ENCODE results near the gene STX1B. TPM values are rescaled to one million over a fixed set of nuclear protein-coding genes. Genes with fewer than 3 reads are reported as not detected.
"Not testable (repeated sequence)": the region's sequence is repeated elsewhere in the genome, so short reads cannot be mapped to it uniquely, and the experiment has no call there.

The STX1B gene
- total and polyA plus RNA-seq, 4 donors: 0.13 to 2.2 (median 0.89) TPM

DNA sequence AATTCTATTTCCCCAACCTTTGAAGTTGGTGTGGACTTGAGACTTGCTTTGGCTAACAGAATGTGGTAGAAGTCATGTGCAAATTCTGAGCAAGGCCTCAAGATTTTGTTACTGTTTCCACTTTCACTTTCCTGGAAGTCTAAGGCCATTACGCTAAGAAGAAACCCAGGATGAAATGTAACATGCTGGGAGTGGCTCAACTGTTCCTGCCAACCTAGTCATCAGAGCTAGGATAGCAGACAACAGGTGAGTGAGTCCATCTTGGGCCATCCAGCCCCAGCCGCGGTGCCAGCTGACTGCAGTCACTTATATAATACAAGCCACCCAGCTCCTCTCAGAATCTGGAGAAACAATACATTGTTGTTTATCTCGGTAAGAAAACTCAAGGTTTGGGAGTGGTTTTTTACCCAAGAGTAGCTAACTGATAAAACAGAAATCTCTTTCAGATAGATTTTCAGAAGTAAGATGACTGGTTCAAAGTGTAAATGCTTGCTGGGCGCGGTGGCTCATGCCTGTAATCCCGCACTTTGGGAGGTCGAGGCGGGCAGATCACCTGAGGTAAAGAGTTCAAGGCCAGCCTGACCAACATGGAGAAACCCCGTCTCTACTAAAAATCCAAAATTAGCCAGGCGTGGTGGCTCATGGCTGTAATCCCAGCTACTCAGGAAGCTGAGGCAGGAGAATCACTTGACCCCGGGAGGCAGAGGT lies 12.3 kb upstream of the STX1B start:
- DNase-seq: no peak
- no peak for ATAC-seq (ENCODE audit: low FRiP score)
- Histone ChIP-seq H3K4me3 (ENCODE audit: low read length in 2 of 2) (no peak overlapping the region), H3K27me3 (ENCODE audit: control insufficient read depth in 1 of 2, insufficient read depth in 2 of 2, low read length in 1 of 2) (no peaks in the 10 kb centered on the region), H3K27ac (ENCODE audit: low read depth in 1 of 2, low read length in 2 of 2) (no peak overlapping the region), H3K9me3 (ENCODE audit: control insufficient read depth, low read length) (no peaks in the 10 kb centered on the region), H3K4me1 (ENCODE audit: control insufficient read depth in 1 of 2, insufficient read depth in 2 of 2, low read length in 2 of 2) (no peaks in the 10 kb centered on the region), H3K36me3 (ENCODE audit: control insufficient read depth in 1 of 2, insufficient read depth in 2 of 2, low read length in 1 of 2) (no peaks in the 10 kb centered on the region)
- WGBS, 2 donors: 85 to 89% methylated on average over 12 of the region's 12 CpGs
- intact Hi-C loops (cut with DNase I): no loop called here

DNA sequence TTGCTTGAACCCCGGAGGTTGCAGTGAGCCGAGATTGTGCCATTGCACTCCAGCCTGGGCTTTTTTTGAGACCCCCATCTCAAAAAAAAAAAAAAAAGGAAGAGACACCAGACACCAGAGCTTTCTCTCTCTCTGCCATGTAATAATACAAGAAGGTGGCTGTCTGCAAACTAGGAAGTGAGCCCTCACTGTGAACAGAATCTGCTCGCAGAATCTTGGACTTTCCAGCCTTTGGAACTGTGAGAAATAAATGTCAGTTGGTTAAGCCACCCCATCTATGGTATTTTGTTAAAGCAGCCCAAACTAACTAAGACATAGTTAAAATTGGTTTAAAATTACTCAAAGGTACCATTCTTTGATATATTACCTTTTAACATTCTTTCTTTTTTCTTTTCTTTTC lies 10.1 kb upstream of the STX1B start:
- H3K27me3 ChIP-seq (ENCODE audit: control insufficient read depth in 1 of 2, insufficient read depth in 2 of 2, low read length in 1 of 2): no peaks in the 10 kb centered on the region
- DNase-seq (no peak), ATAC-seq (ENCODE audit: low FRiP score) (no peak)
- no peak overlapping the region for H3K4me3 ChIP-seq (ENCODE audit: low read length in 2 of 2)
- H3K9me3 ChIP-seq (ENCODE audit: control insufficient read depth, low read length): no peaks in the 10 kb centered on the region
- H3K36me3 ChIP-seq (ENCODE audit: control insufficient read depth in 1 of 2, insufficient read depth in 2 of 2, low read length in 1 of 2): no peaks in the 10 kb centered on the region
- WGBS, 2 donors: 85 to 92% methylated on average over 3 of the region's 3 CpGs
- intact Hi-C loops (cut with DNase I): no loop called here
- no peaks in the 10 kb centered on the region for H3K4me1 ChIP-seq (ENCODE audit: control insufficient read depth in 1 of 2, insufficient read depth in 2 of 2, low read length in 2 of 2)
- no peak overlapping the region for H3K27ac ChIP-seq (ENCODE audit: low read depth in 1 of 2, low read length in 2 of 2)

DNA sequence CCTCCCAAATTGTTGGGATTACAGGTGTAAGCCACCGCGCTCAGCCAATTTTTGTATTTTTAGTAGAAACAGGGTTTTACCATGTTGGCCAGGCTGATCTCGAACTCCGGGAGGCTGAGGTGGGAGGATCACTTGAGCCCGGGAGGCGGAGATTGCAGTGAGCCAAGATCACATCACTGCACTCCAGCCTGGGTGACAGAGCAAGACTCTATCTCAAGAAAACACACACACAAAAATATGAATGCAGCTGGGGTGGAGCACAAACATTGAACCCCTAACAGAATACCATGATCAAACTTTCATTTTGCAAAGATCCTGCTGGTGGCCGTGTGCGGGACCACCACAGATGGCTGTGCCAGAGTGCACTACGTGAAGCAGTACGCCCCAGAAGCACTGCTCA lies 7.3 kb upstream of the STX1B start:
- H3K27ac ChIP-seq (ENCODE audit: low read depth in 1 of 2, low read length in 2 of 2); intact Hi-C loops (cut with DNase I); H3K4me1 ChIP-seq (ENCODE audit: control insufficient read depth in 1 of 2, insufficient read depth in 2 of 2, low read length in 2 of 2); DNase-seq; ATAC-seq (ENCODE audit: low FRiP score); H3K4me3 ChIP-seq (ENCODE audit: low read length in 2 of 2); H3K27me3 ChIP-seq (ENCODE audit: control insufficient read depth in 1 of 2, insufficient read depth in 2 of 2, low read length in 1 of 2); H3K36me3 ChIP-seq (ENCODE audit: control insufficient read depth in 1 of 2, insufficient read depth in 2 of 2, low read length in 1 of 2); H3K9me3 ChIP-seq (ENCODE audit: control insufficient read depth, low read length): not testable (repeated sequence)
- 91 to 92% methylated on average over 10 of the region's 10 CpGs for WGBS, 2 donors

DNA sequence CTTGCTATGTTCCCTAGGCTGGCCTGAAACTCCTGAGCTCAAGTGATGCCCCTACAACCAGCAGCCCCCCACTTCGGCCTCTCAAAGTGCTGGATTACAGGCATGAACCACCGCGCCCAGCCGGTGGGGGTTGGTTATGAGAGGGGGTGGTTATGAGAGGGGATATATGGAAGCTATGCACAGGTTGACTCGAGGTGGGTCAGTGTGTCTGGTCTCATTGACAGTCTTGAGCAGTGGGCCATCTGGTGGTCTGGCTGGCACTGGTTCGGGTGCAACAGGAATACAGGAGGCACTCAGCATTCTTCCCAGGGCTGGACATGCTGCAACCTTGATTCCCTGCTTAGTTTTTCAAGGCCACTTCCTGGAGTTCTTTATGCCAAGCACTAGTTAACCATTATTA lies 5.6 kb upstream of the STX1B start:
- Histone ChIP-seq H3K9me3 (ENCODE audit: control insufficient read depth, low read length) (no peaks in the 10 kb centered on the region), H3K27ac (ENCODE audit: low read depth in 1 of 2, low read length in 2 of 2) (no peak overlapping the region), H3K4me3 (ENCODE audit: low read length in 2 of 2) (no peak overlapping the region), H3K36me3 (ENCODE audit: control insufficient read depth in 1 of 2, insufficient read depth in 2 of 2, low read length in 1 of 2) (no peaks in the 10 kb centered on the region), H3K27me3 (ENCODE audit: control insufficient read depth in 1 of 2, insufficient read depth in 2 of 2, low read length in 1 of 2) (no peaks in the 10 kb centered on the region), H3K4me1 (ENCODE audit: control insufficient read depth in 1 of 2, insufficient read depth in 2 of 2, low read length in 2 of 2) (no peaks in the 10 kb centered on the region)
- ATAC-seq (ENCODE audit: low FRiP score): no peak
- DNase-seq: no peak
- intact Hi-C loops (cut with DNase I): no loop called here
- 66 to 68% methylated on average over 6 of the region's 6 CpGs for WGBS, 2 donors

DNA sequence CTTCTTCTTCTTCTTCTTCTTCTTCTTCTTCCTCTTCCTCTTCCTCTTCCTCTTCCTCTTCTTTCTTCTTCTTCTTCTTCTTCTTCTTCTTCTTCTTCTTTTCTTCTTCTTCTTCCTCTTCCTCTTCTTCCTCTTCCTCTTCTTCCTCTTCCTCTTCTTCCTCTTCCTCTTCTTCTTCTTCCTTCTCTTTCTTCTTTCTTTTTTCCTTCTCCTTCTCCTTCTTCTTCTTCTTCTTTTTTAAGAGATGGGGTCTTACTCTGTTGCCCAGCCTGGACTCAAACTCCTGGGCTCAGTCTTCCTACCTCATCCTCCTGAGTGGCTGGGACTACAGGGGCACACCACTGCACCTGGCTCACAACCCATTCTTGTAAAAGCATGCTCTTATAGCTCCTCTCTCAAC lies 2.9 kb upstream of the STX1B start:
- H3K9me3 ChIP-seq (ENCODE audit: control insufficient read depth, low read length); H3K27me3 ChIP-seq (ENCODE audit: control insufficient read depth in 1 of 2, insufficient read depth in 2 of 2, low read length in 1 of 2); DNase-seq; intact Hi-C loops (cut with DNase I); H3K36me3 ChIP-seq (ENCODE audit: control insufficient read depth in 1 of 2, insufficient read depth in 2 of 2, low read length in 1 of 2); H3K27ac ChIP-seq (ENCODE audit: low read depth in 1 of 2, low read length in 2 of 2); H3K4me3 ChIP-seq (ENCODE audit: low read length in 2 of 2); H3K4me1 ChIP-seq (ENCODE audit: control insufficient read depth in 1 of 2, insufficient read depth in 2 of 2, low read length in 2 of 2); ATAC-seq (ENCODE audit: low FRiP score): not testable (repeated sequence)

DNA sequence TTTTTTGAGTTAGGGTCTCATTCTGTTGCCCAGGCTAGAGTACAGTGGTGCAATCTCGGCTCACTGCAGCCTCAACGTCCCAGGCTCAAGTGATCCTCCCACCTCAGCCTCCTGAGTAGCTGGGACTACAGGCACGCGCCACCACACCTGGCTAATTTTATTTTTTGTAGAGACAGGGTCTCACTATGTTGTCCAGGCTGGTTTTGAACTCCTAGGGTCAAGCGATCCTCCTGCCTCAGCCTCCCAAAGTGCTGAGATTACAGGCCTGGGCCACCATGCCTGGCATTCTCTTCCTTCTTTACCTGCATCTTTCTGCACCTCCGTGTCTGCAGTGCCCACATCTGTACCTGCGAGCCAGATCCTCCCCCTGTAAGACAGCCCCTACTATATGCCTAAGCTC lies 1.4 kb upstream of the STX1B start:
- DNase-seq; H3K36me3 ChIP-seq (ENCODE audit: control insufficient read depth in 1 of 2, insufficient read depth in 2 of 2, low read length in 1 of 2); H3K9me3 ChIP-seq (ENCODE audit: control insufficient read depth, low read length); H3K4me1 ChIP-seq (ENCODE audit: control insufficient read depth in 1 of 2, insufficient read depth in 2 of 2, low read length in 2 of 2); H3K27me3 ChIP-seq (ENCODE audit: control insufficient read depth in 1 of 2, insufficient read depth in 2 of 2, low read length in 1 of 2); H3K27ac ChIP-seq (ENCODE audit: low read depth in 1 of 2, low read length in 2 of 2); ATAC-seq (ENCODE audit: low FRiP score); H3K4me3 ChIP-seq (ENCODE audit: low read length in 2 of 2); intact Hi-C loops (cut with DNase I): not testable (repeated sequence)
- 84% methylated on average over 7 of the region's 7 CpGs for WGBS, 2 donors

DNA sequence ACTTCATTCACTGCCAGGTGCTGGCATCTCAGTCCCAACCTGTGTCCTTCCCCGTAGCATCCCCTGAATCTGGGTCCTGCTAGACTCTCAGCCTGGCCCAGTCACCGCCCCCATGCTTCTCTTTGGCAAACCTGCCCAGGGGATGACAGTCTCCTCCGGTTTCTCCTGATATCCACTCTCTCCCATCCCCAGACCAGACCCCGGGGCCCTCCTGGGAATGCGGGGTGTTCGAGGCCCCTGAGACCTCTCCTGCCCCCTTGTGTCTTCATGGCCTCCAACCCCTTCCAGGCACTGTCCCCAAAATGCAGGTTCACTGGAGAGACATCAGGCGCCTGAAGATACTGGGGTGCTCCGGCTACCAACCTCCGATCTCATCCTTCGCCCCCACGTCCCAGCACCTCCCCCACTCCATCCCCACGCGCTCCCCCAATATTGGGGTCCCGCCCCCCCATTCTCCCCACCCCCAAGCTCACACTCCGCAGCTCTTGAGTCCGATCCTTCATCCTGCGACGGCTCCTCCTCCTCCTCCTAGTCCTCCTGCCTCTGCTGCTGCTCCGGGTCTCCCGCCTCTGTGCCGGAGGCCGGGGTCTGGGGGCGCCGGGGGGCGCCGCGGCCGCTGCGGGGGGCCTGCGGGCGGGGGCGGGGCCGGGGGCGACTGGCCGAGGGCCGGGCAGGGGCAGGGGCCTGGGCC lies 399 bp downstream of the STX1B start:
- intact Hi-C loops (cut with DNase I): no loop called here

DNA sequence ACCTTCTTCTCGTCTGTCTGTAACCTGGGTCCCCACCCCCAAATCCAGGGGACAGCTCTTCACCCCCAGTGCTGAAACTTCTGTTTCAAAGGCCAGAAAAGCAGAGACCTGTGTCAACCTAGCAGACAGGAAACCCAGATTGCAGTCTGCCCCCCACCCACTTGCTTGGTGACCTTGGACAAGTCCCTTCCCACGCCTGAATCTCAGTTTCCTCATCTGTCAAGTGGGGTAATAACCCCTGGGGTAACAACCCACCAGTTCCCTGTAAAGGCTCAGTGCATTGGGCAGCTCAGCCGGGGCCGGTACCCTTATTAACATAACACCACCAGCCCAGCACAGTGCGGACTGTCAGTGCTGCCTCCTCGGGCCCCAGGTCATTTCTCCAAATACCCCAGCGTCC lies 1.3 kb downstream of the STX1B start:
- no peaks in the 10 kb centered on the region for H3K27me3 ChIP-seq (ENCODE audit: control insufficient read depth in 1 of 2, insufficient read depth in 2 of 2, low read length in 1 of 2)
- H3K4me1 ChIP-seq (ENCODE audit: control insufficient read depth in 1 of 2, insufficient read depth in 2 of 2, low read length in 2 of 2): no peaks in the 10 kb centered on the region
- DNase-seq (no peak), ATAC-seq (ENCODE audit: low FRiP score) (no peak)
- H3K36me3 ChIP-seq (ENCODE audit: control insufficient read depth in 1 of 2, insufficient read depth in 2 of 2, low read length in 1 of 2): no peaks in the 10 kb centered on the region
- H3K27ac ChIP-seq (ENCODE audit: low read depth in 1 of 2, low read length in 2 of 2): no peak overlapping the region
- intact Hi-C loops (cut with DNase I): no loop called here
- WGBS, 2 donors: 85 to 88% methylated on average over 7 of the region's 7 CpGs
- no peaks in the 10 kb centered on the region for H3K9me3 ChIP-seq (ENCODE audit: control insufficient read depth, low read length)
- no peak overlapping the region for H3K4me3 ChIP-seq (ENCODE audit: low read length in 2 of 2)

More for the DNA sequence above, 399 bp downstream of the STX1B start:
- no peaks in the 10 kb centered on the region for H3K9me3 ChIP-seq (ENCODE audit: control insufficient read depth, low read length)
- H3K36me3 ChIP-seq (ENCODE audit: control insufficient read depth in 1 of 2, insufficient read depth in 2 of 2, low read length in 1 of 2): no peaks in the 10 kb centered on the region
- no peak for ATAC-seq (ENCODE audit: low FRiP score)
- H3K4me3 ChIP-seq (ENCODE audit: low read length in 2 of 2): peak overlapping the region in 1 of 2 donors; percentile 11
- no peak overlapping the region for H3K27ac ChIP-seq (ENCODE audit: low read depth in 1 of 2, low read length in 2 of 2)
- DNase-seq: no peak
- H3K4me1 ChIP-seq (ENCODE audit: control insufficient read depth in 1 of 2, insufficient read depth in 2 of 2, low read length in 2 of 2): no peaks in the 10 kb centered on the region
- WGBS, 2 donors: 10 to 12% methylated on average over 32 to 36 of the region's 36 CpGs
- H3K27me3 ChIP-seq (ENCODE audit: control insufficient read depth in 1 of 2, insufficient read depth in 2 of 2, low read length in 1 of 2): no peaks in the 10 kb centered on the region

DNA sequence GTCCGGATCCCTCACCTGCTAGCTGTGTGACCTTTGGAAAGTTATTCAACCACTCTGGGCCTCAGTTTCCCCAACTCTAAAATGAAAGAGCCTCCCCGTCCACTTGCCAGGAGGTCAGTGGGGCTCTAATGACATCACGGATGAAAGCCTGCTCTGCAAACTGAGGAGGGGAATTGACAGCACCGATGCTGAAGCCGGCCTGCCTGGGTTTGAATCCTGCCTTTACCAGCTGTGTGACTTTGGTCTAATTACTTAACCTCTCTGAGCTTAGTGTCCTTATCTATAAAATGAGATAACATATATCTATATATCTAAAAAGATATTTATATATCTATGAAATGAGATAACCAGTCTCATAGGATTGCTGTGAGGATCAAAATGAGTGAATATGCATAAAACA lies 1.9 kb downstream of the STX1B start:
- Histone ChIP-seq H3K36me3 (ENCODE audit: control insufficient read depth in 1 of 2, insufficient read depth in 2 of 2, low read length in 1 of 2) (no peaks in the 10 kb centered on the region), H3K4me3 (ENCODE audit: low read length in 2 of 2) (no peak overlapping the region), H3K9me3 (ENCODE audit: control insufficient read depth, low read length) (no peaks in the 10 kb centered on the region), H3K27me3 (ENCODE audit: control insufficient read depth in 1 of 2, insufficient read depth in 2 of 2, low read length in 1 of 2) (no peaks in the 10 kb centered on the region), H3K4me1 (ENCODE audit: control insufficient read depth in 1 of 2, insufficient read depth in 2 of 2, low read length in 2 of 2) (no peaks in the 10 kb centered on the region), H3K27ac (ENCODE audit: low read depth in 1 of 2, low read length in 2 of 2) (no peak overlapping the region)
- 86 to 89% methylated on average over 5 of the region's 5 CpGs for WGBS, 2 donors
- DNase-seq (no peak), ATAC-seq (ENCODE audit: low FRiP score) (no peak)
- intact Hi-C loops (cut with DNase I): no loop called here

Measured in aorta (tissue), 5 donors.